Immature natural killer cell (primary cell): ENCODE results near the gene C1orf50. TPM values are rescaled to one million over a fixed set of nuclear protein-coding genes. Genes with fewer than 3 reads are reported as not detected.

Experiments
- DNase-seq, 3 donors: peaks; one replicate each; pipeline ENCODE4 v3.0.0; 2022; ENCODE audit warnings: mixed read lengths in 1 of 3
- H3K27ac Mint-ChIP-seq, 6 donors: one replicate each; pipeline ENCODE4 v1.8.0; 2020; ENCODE audit warnings: mixed read lengths in 6 of 6, mild to moderate bottlenecking in 5 of 6, inconsistent platforms in 4 of 6, moderate library complexity in 3 of 6
- H3K27me3 Mint-ChIP-seq, 3 donors: one replicate each; pipeline ENCODE4 v1.8.0; 2020 to 2021; ENCODE audit warnings: low read depth in 3 of 3, mild to moderate bottlenecking in 3 of 3, mixed read lengths in 3 of 3, moderate library complexity in 3 of 3, inconsistent platforms in 1 of 3
- H3K36me3 Mint-ChIP-seq, 3 donors: one replicate each; pipeline ENCODE4 v1.8.0; 2020; ENCODE audit warnings: mixed read lengths in 3 of 3, inconsistent platforms in 2 of 3, mild to moderate bottlenecking in 2 of 3
- H3K4me1 Mint-ChIP-seq, 2 donors: one replicate each; pipeline ENCODE4 v1.8.0; 2020; ENCODE audit warnings: inconsistent platforms in 2 of 2, mild to moderate bottlenecking in 2 of 2, mixed read lengths in 2 of 2, moderate library complexity in 1 of 2
- H3K4me3 Mint-ChIP-seq, 5 donors: one replicate each; pipeline ENCODE4 v1.8.0; 2020; ENCODE audit warnings: mild to moderate bottlenecking in 5 of 5, mixed read lengths in 5 of 5, inconsistent platforms in 3 of 5, moderate library complexity in 3 of 5
- H3K9me3 Mint-ChIP-seq, 6 donors: one replicate each; pipeline ENCODE4 v1.8.0; 2020; ENCODE audit warnings: mild to moderate bottlenecking in 6 of 6, mixed read lengths in 6 of 6, inconsistent platforms in 4 of 6, moderate library complexity in 3 of 6
- polyA plus RNA-seq, 3 donors: library from polyadenylated mRNA; unstranded; fragments of 300-500 nt; fragmentation: Illumina TruSeq; gene quantifications; one replicate each; pipeline ENCODE4 v1.2.3, GENCODE V29; 2021

C1orf50 gene
- polyA plus RNA-seq, 3 donors from 2014 or later = 4.7 to 8.8 (median 5.9) TPM

GRCh38 chr1:42757892-42758275, 9.2 kb upstream of the C1orf50 start:
- Mint-ChIP-seq H3K4me3 (no peak overlapping the region), H3K27ac (no peak overlapping the region), H3K36me3 (peaks cover 21 to 38% (median 24%) of the 10 kb centered on the region in 3 donors), H3K27me3 (peaks cover 0 to 2% (median 1%) of the 10 kb centered on the region in 3 donors), H3K9me3 (no peaks in the 10 kb centered on the region), H3K4me1 (peaks cover 6 to 7% of the 10 kb centered on the region in 2 donors)
- DNase-seq = no peak

GRCh38 chr1:42758641-42759040, 8.4 kb upstream of the C1orf50 start:
- H3K9me3 Mint-ChIP-seq = no peaks in the 10 kb centered on the region
- peaks cover 6 to 7% of the 10 kb centered on the region in 2 donors for H3K4me1 Mint-ChIP-seq
- no peak overlapping the region for H3K4me3 Mint-ChIP-seq
- peaks cover 21 to 34% (median 24%) of the 10 kb centered on the region in 3 donors for H3K36me3 Mint-ChIP-seq
- H3K27me3 Mint-ChIP-seq = peaks cover 0 to 2% (median 1%) of the 10 kb centered on the region in 3 donors
- no peak for DNase-seq
- peak overlapping the region in 2 of 6 donors; percentile 12 to 30 for H3K27ac Mint-ChIP-seq

GRCh38 chr1:42759114-42759513, 7.9 kb upstream of the C1orf50 start:
- H3K36me3 Mint-ChIP-seq = peaks cover 17 to 30% (median 20%) of the 10 kb centered on the region in 3 donors
- peaks cover 6 to 7% of the 10 kb centered on the region in 2 donors for H3K4me1 Mint-ChIP-seq
- no peak for DNase-seq

GRCh38 chr1:42761567-42761966, 5.5 kb upstream of the C1orf50 start:
- DNase-seq = no peak
- Mint-ChIP-seq H3K4me1 (peaks cover 6 to 7% of the 10 kb centered on the region in 2 donors), H3K4me3 (no peak overlapping the region), H3K36me3 (peaks cover 3 to 16% (median 5%) of the 10 kb centered on the region in 3 donors), H3K9me3 (no peaks in the 10 kb centered on the region), H3K27ac (no peak overlapping the region), H3K27me3 (peaks cover 0 to 2% (median 1%) of the 10 kb centered on the region in 3 donors)

More at GRCh38 chr1:42759114-42759513, 7.9 kb upstream of the C1orf50 start:
- H3K27me3 Mint-ChIP-seq = peaks cover 0 to 1% (median 0%) of the 10 kb centered on the region in 3 donors
- no peak overlapping the region for H3K4me3 Mint-ChIP-seq
- peak overlapping the region in 2 of 6 donors; percentile 12 to 30 for H3K27ac Mint-ChIP-seq
- H3K9me3 Mint-ChIP-seq = no peaks in the 10 kb centered on the region

- peaks cover 0 to 13% (median 0%) of the 10 kb centered on the region in 3 donors for H3K36me3 Mint-ChIP-seq
- peaks cover 0 to 5% (median 2%) of the 10 kb centered on the region in 3 donors for H3K27me3 Mint-ChIP-seq
- no peak overlapping the region for H3K4me3 Mint-ChIP-seq
- no peak overlapping the region for H3K27ac Mint-ChIP-seq
- H3K9me3 Mint-ChIP-seq = no peaks in the 10 kb centered on the region
- DNase-seq = no peak
- H3K4me1 Mint-ChIP-seq = peaks cover 6 to 8% of the 10 kb centered on the region in 2 donors
Measured at GRCh38 chr1:42762269-42762668, 4.8 kb upstream of the C1orf50 start.

- no peak overlapping the region for H3K4me3 Mint-ChIP-seq
- peaks cover 0 to 5% (median 2%) of the 10 kb centered on the region in 3 donors for H3K27me3 Mint-ChIP-seq
- no peak overlapping the region for H3K27ac Mint-ChIP-seq
- H3K36me3 Mint-ChIP-seq = peaks cover 0 to 5% (median 0%) of the 10 kb centered on the region in 3 donors
- DNase-seq = no peak
- peaks cover 25 to 28% of the 10 kb centered on the region in 2 donors for H3K4me1 Mint-ChIP-seq
- no peaks in the 10 kb centered on the region for H3K9me3 Mint-ChIP-seq
Measured at GRCh38 chr1:42765269-42765668, 1.8 kb upstream of the C1orf50 start.

- H3K36me3 Mint-ChIP-seq = peaks cover 0 to 6% (median 5%) of the 10 kb centered on the region in 3 donors
- peak in 2 of 3 donors; percentile 8 to 15 for DNase-seq
- peaks cover 33% of the 10 kb centered on the region in 2 donors for H3K4me1 Mint-ChIP-seq
- H3K27ac Mint-ChIP-seq = peak overlapping the region in 1 of 6 donors; percentile 3
- H3K27me3 Mint-ChIP-seq = peaks cover 0 to 5% (median 2%) of the 10 kb centered on the region in 3 donors
- H3K4me3 Mint-ChIP-seq = no peak overlapping the region
- H3K9me3 Mint-ChIP-seq = no peaks in the 10 kb centered on the region
Measured at GRCh38 chr1:42765832-42766740, 963 bp upstream of the C1orf50 start.

- DNase-seq = no peak
Measured at GRCh38 chr1:42767510-42768000, 506 bp downstream of the C1orf50 start.

GRCh38 chr1:42768172-42768571, 1.1 kb downstream of the C1orf50 start:
- H3K27ac Mint-ChIP-seq = peak overlapping the region in 4 of 6 donors; percentile 83 to 94 (median 89)
- peaks cover 40 to 46% of the 10 kb centered on the region in 2 donors for H3K4me1 Mint-ChIP-seq
- no peak for DNase-seq
- no peaks in the 10 kb centered on the region for H3K9me3 Mint-ChIP-seq
- H3K4me3 Mint-ChIP-seq = peak overlapping the region in 3 of 5 donors; percentile 21 to 94 (median 92)
- H3K36me3 Mint-ChIP-seq = peaks cover 0 to 6% (median 3%) of the 10 kb centered on the region in 3 donors
- peaks cover 0 to 5% (median 2%) of the 10 kb centered on the region in 3 donors for H3K27me3 Mint-ChIP-seq

More at GRCh38 chr1:42767510-42768000, 506 bp downstream of the C1orf50 start:
- H3K4me3 Mint-ChIP-seq = peak overlapping the region in 2 of 5 donors; percentile 92 to 94
- H3K27me3 Mint-ChIP-seq = peaks cover 0 to 5% (median 2%) of the 10 kb centered on the region in 3 donors
- peak overlapping the region in 5 of 6 donors; percentile 83 to 94 (median 89) for H3K27ac Mint-ChIP-seq
- no peaks in the 10 kb centered on the region for H3K9me3 Mint-ChIP-seq
- H3K4me1 Mint-ChIP-seq = peaks cover 37 to 41% of the 10 kb centered on the region in 2 donors
- H3K36me3 Mint-ChIP-seq = peaks cover 0 to 6% (median 0%) of the 10 kb centered on the region in 3 donors

- no peak overlapping the region for H3K27ac Mint-ChIP-seq
- no peak for DNase-seq
- peaks cover 40 to 49% of the 10 kb centered on the region in 2 donors for H3K4me1 Mint-ChIP-seq
- H3K4me3 Mint-ChIP-seq = peak overlapping the region in 3 of 5 donors; percentile 22 to 46 (median 42)
- no peaks in the 10 kb centered on the region for H3K9me3 Mint-ChIP-seq
- H3K36me3 Mint-ChIP-seq = peaks cover 0 to 7% (median 6%) of the 10 kb centered on the region in 3 donors
- peaks cover 0 to 5% (median 2%) of the 10 kb centered on the region in 3 donors for H3K27me3 Mint-ChIP-seq
Measured at GRCh38 chr1:42769811-42770210, 2.8 kb downstream of the C1orf50 start.

- H3K36me3 Mint-ChIP-seq = peaks cover 11 to 34% (median 17%) of the 10 kb centered on the region in 3 donors
- peak overlapping the region in 1 of 6 donors; percentile 45 for H3K27ac Mint-ChIP-seq
Measured at GRCh38 chr1:42773420-42773819, 6.4 kb downstream of the C1orf50 start.

GRCh38 chr1:42774928-42775526, 8.0 kb downstream of the C1orf50 start:
- peaks cover 20 to 33% of the 10 kb centered on the region in 2 donors for H3K4me1 Mint-ChIP-seq
- no peaks in the 10 kb centered on the region for H3K27me3 Mint-ChIP-seq
- H3K27ac Mint-ChIP-seq = peak overlapping the region in 1 of 6 donors; percentile 2
- no peak for DNase-seq
- peaks cover 11 to 38% (median 21%) of the 10 kb centered on the region in 3 donors for H3K36me3 Mint-ChIP-seq
- no peaks in the 10 kb centered on the region for H3K9me3 Mint-ChIP-seq
- no peak overlapping the region for H3K4me3 Mint-ChIP-seq

More at GRCh38 chr1:42773420-42773819, 6.4 kb downstream of the C1orf50 start:
- H3K27me3 Mint-ChIP-seq = no peaks in the 10 kb centered on the region
- no peak overlapping the region for H3K4me3 Mint-ChIP-seq
- DNase-seq = no peak
- H3K4me1 Mint-ChIP-seq = peaks cover 31 to 34% of the 10 kb centered on the region in 2 donors
- H3K9me3 Mint-ChIP-seq = no peaks in the 10 kb centered on the region

- Mint-ChIP-seq H3K36me3 (peaks cover 11 to 43% (median 16%) of the 10 kb centered on the region in 3 donors), H3K27me3 (no peaks in the 10 kb centered on the region), H3K27ac (peak overlapping the region in 2 of 6 donors; percentile 2 to 71), H3K4me3 (no peak overlapping the region), H3K4me1 (peaks cover 16 to 22% of the 10 kb centered on the region in 2 donors), H3K9me3 (no peaks in the 10 kb centered on the region)
- no peak for DNase-seq
Measured at GRCh38 chr1:42776502-42776901, 9.5 kb downstream of the C1orf50 start.
